GOT3 (cell line): ENCODE data around the gene FN3K.

Experiments used
- DNase-seq: peaks from one replicate; lab custom pipeline; 2025; ENCODE audit warnings: mixed read lengths; lab: John Stamatoyannopoulos, UW

Gene FN3K

GRCh38 chr17:82734987-82735866, at the start of gene FN3K:
Gene FN3K (plus strand): TSS chr17:82735615. CDS start chr17:82735637, 22 bp downstream.
- no peak for DNase-seq

GRCh38 chr17:82686366-82687324, 48.8 kb upstream of the FN3K start:
- DNase-seq, result no peak

GRCh38 chr17:82687375-82687861, 48.0 kb upstream of the FN3K start:
- no peak for DNase-seq

GRCh38 chr17:82687871-82688270, 47.5 kb upstream of the FN3K start:
- no peak for DNase-seq

- DNase-seq, result no peak
Observed at GRCh38 chr17:82689077-82689476, 46.3 kb upstream of the FN3K start.

- DNase-seq, result no peak
Observed at GRCh38 chr17:82690786-82691489, 44.5 kb upstream of the FN3K start.

- DNase-seq, result no peak
Observed at GRCh38 chr17:82691714-82692113, 43.7 kb upstream of the FN3K start.

GRCh38 chr17:82692268-82692667, 43.1 kb upstream of the FN3K start:
- no peak for DNase-seq

- DNase-seq, result no peak
Observed at GRCh38 chr17:82693168-82693867, 42.1 kb upstream of the FN3K start.

GRCh38 chr17:82694647-82695046, 40.8 kb upstream of the FN3K start:
- DNase-seq, result no peak

- DNase-seq, result no peak
Observed at GRCh38 chr17:82696259-82696658, 39.2 kb upstream of the FN3K start.

GRCh38 chr17:82696916-82697807, 38.3 kb upstream of the FN3K start:
- DNase-seq, result no peak

GRCh38 chr17:82697808-82698064, 37.7 kb upstream of the FN3K start:
- DNase-seq, result no peak

GRCh38 chr17:82698065-82698973, 37.1 kb upstream of the FN3K start, which contains the start of gene RAB40B:
Gene RAB40B (minus strand): TSS chr17:82698698. CDS start chr17:82698596, 102 bp downstream.
- peak; percentile 96 for DNase-seq

- DNase-seq, result no peak
Observed at GRCh38 chr17:82698974-82699442, 36.4 kb upstream of the FN3K start.

- DNase-seq, result no peak
Observed at GRCh38 chr17:82699551-82699950, 35.9 kb upstream of the FN3K start.

- no peak for DNase-seq
Observed at GRCh38 chr17:82702231-82702927, 33.0 kb upstream of the FN3K start.

GRCh38 chr17:82703036-82703745, 32.2 kb upstream of the FN3K start:
- no peak for DNase-seq
